H1 (cell line): ENCODE data around the gene TGFBI. TPM values are rescaled to one million over a fixed set of nuclear protein-coding genes. Genes with fewer than 3 reads are reported as not detected.

Source experiments
- BRCA1 ChIP-seq: IDR thresholded peaks from 2 replicates; pipeline ENCODE4 v1.6.1; 2012; ENCODE audit warnings: low read depth, low read length, improper control_type of control experiment
- CHD7 ChIP-seq: fragments of 300-600 bp; sonication (generic); IDR thresholded peaks from 2 replicates; pipeline ENCODE4 v1.7.1; 2012; ENCODE audit warnings: low read length, moderate library complexity, mild to moderate bottlenecking, inconsistent platforms; ENCODE audit not compliant: insufficient replicate concordance
- EZH2 ChIP-seq: fragments of 200-600 bp; sonication (generic); IDR thresholded peaks from 2 replicates; pipeline ENCODE4 v1.7.1; 2012; ENCODE audit warnings: low read depth, mild to moderate bottlenecking, moderate library complexity, low read length, inconsistent platforms; ENCODE audit not compliant: severe bottlenecking
- FOSL1 ChIP-seq: IDR thresholded peaks from 2 replicates; pipeline ENCODE4 v1.6.1; 2011; ENCODE audit warnings: mild to moderate bottlenecking, low read depth, low read length, moderate library complexity; ENCODE audit not compliant: insufficient read depth
- SP4 ChIP-seq: IDR thresholded peaks from 2 replicates; pipeline ENCODE4 v1.6.1; 2012; ENCODE audit warnings: low read length, inconsistent platforms
- polyA plus RNA-seq, 7 experiments: library from polyadenylated mRNA; depleted of rRNA in 3 of 7; stranded (reverse) in 5 of 7; unstranded in 2 of 7; fragments of >200 nt in 5 of 7; fragments of 200-250 nt in 2 of 7; gene quantifications; 1 replicate in 5 of 7; 2 replicates in 1 of 7; 4 replicates in 1 of 7; pipeline versions ENCODE4 v1.2.1 to v1.2.3, GENCODE V29; 2011 to 2013; ENCODE audit warnings: missing spikeins in 2 of 7, mixed read lengths in 2 of 7
- total RNA-seq: library from RNA; stranded (reverse); fragmentation: NEBNext Ultra II Directional; extraction: Animal tissue kit (Norgen Biotek cat#: 25700); gene quantifications from 2 replicates; pipeline ENCODE4 v1.2.1, GENCODE V29; 2021

Gene TGFBI
- total and polyA plus RNA-seq, 2 of the 8 experiments (the other 6 are each of a cell fraction or from before 2014, with no cell fraction given) = 6.0 to 8.5 TPM

GRCh38 chr5:136027311-136027710, 1.5 kb upstream of the TGFBI start (continued):
- TF ChIP-seq CHD7 = no peak
- no peak for TF ChIP-seq SP4
- TF ChIP-seq BRCA1 = no peak
- no peak for TF ChIP-seq EZH2
- TF ChIP-seq FOSL1 = no peak
